Measurements from ENCODE around the gene LRRC14B.

DNA sequence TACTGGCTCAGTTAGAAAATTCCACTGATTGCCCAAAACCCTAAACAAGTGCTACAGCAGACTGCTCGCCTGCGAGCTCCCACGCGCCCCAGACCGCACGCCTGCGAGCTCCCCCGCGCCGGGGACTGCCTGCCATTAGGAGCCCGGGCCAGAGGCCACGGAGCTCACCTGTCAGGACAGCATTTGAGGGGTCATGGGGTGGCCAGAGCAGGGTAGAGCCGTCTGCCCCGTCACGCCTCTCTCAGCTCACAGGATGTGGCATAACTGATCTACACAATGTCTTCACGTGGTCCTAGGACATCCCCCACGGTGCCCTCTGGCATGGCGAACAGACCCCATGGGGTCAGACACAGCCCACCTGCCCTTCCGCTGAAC is 29.1 kb upstream of the LRRC14B start:
- TF ChIP-seq, protein P1, sequence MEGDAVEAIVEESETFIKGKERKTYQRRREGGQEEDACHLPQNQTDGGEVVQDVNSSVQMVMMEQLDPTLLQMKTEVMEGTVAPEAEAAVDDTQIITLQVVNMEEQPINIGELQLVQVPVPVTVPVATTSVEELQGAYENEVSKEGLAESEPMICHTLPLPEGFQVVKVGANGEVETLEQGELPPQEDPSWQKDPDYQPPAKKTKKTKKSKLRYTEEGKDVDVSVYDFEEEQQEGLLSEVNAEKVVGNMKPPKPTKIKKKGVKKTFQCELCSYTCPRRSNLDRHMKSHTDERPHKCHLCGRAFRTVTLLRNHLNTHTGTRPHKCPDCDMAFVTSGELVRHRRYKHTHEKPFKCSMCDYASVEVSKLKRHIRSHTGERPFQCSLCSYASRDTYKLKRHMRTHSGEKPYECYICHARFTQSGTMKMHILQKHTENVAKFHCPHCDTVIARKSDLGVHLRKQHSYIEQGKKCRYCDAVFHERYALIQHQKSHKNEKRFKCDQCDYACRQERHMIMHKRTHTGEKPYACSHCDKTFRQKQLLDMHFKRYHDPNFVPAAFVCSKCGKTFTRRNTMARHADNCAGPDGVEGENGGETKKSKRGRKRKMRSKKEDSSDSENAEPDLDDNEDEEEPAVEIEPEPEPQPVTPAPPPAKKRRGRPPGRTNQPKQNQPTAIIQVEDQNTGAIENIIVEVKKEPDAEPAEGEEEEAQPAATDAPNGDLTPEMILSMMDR (IDR thresholded peaks at IDR 0.05) = no peak
- TF ChIP-seq POLR2A (IDR thresholded peaks at IDR 0.05) = no peak
